Ishikawa (cell line): ENCODE measurements around the gene INPP5K.

Source experiments
- CEBPB ChIP-seq: IDR thresholded peaks from 2 replicates; pipeline ENCODE4 v1.6.1; 2012
- EGR1 ChIP-seq: IDR thresholded peaks from 2 replicates; pipeline ENCODE4 v1.6.1; 2012
- EP300 ChIP-seq: IDR thresholded peaks from 2 replicates; pipeline ENCODE4 v1.6.1; 2012; ENCODE audit warnings: borderline replicate concordance
- FOXM1 ChIP-seq: IDR thresholded peaks from 2 replicates; pipeline ENCODE4 v1.6.1; 2012; ENCODE audit warnings: low read depth, borderline replicate concordance
- NFIC ChIP-seq: IDR thresholded peaks from 2 replicates; pipeline ENCODE4 v1.6.1; 2012
- TAF1 ChIP-seq: IDR thresholded peaks from 2 replicates; pipeline ENCODE4 v1.6.1; 2012; ENCODE audit warnings: low read depth, mild to moderate bottlenecking
- TCF12 ChIP-seq: IDR thresholded peaks from 2 replicates; pipeline ENCODE4 v1.6.1; 2012; ENCODE audit warnings: low read depth
- TEAD4 ChIP-seq: IDR thresholded peaks from 2 replicates; pipeline ENCODE4 v1.6.1; 2012
- YY1 ChIP-seq: IDR thresholded peaks from 2 replicates; pipeline ENCODE4 v1.6.1; 2012; ENCODE audit warnings: low read depth
- ZBTB7A ChIP-seq: IDR thresholded peaks from 2 replicates; pipeline ENCODE4 v1.6.1; 2012; ENCODE audit warnings: low read depth
- TF ChIP-seq, protein P1 (sequence below): IDR thresholded peaks from 2 replicates; pipeline ENCODE4 v1.6.1; 2012; ENCODE audit warnings: low read depth, mild to moderate bottlenecking
- TF ChIP-seq, protein P2 (sequence below): IDR thresholded peaks from 2 replicates; pipeline ENCODE4 v1.6.1; 2012

DNA sequence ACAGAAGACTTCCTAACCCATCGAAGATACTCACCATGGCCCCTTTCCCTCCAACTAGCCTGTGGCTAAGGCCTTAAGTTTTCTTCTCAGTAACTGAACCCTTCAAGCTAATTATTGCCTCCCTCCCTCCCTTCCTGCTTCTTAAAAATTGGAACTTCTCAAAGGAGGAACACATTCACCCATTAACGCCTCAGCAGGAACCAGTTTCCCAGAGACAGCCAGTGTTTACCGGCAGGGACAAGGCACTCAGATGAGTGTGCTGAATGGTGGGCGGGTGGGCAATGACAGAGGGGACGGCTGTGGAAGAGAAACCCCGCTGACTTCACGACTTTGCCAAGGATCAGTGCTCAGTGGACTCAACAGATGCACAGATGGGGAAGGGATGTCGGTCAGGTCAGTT, 25.9 kb upstream of the INPP5K start:
- no peak for TF ChIP-seq TEAD4
- TF ChIP-seq, protein P1, sequence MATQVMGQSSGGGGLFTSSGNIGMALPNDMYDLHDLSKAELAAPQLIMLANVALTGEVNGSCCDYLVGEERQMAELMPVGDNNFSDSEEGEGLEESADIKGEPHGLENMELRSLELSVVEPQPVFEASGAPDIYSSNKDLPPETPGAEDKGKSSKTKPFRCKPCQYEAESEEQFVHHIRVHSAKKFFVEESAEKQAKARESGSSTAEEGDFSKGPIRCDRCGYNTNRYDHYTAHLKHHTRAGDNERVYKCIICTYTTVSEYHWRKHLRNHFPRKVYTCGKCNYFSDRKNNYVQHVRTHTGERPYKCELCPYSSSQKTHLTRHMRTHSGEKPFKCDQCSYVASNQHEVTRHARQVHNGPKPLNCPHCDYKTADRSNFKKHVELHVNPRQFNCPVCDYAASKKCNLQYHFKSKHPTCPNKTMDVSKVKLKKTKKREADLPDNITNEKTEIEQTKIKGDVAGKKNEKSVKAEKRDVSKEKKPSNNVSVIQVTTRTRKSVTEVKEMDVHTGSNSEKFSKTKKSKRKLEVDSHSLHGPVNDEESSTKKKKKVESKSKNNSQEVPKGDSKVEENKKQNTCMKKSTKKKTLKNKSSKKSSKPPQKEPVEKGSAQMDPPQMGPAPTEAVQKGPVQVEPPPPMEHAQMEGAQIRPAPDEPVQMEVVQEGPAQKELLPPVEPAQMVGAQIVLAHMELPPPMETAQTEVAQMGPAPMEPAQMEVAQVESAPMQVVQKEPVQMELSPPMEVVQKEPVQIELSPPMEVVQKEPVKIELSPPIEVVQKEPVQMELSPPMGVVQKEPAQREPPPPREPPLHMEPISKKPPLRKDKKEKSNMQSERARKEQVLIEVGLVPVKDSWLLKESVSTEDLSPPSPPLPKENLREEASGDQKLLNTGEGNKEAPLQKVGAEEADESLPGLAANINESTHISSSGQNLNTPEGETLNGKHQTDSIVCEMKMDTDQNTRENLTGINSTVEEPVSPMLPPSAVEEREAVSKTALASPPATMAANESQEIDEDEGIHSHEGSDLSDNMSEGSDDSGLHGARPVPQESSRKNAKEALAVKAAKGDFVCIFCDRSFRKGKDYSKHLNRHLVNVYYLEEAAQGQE: no peak
- no peak for TF ChIP-seq TAF1
- TF ChIP-seq ZBTB7A: no peak
- no peak for TF ChIP-seq EP300
- no peak for TF ChIP-seq FOXM1
- no peak for TF ChIP-seq CEBPB
- TF ChIP-seq EGR1: no peak
- no peak for TF ChIP-seq YY1
- no peak for TF ChIP-seq NFIC
- TF ChIP-seq TCF12: no peak
- TF ChIP-seq, protein P2, sequence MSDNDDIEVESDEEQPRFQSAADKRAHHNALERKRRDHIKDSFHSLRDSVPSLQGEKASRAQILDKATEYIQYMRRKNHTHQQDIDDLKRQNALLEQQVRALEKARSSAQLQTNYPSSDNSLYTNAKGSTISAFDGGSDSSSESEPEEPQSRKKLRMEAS: no peak
